Transverse colon (tissue), 4 donors: ENCODE data around the gene SLC7A14.
A peak's percentile ranks its signal among the peaks of the same experiment; 100 is the strongest.

ENCODE experiments used
- EP300 ChIP-seq: sonication (generic); formaldehyde crosslinking; IDR thresholded peaks from one replicate; pipeline ENCODE4 v1.6.1; 2017; ENCODE audit warnings: antibody characterized with exemption, low read depth
- POLR2A ChIP-seq: fragments of 450-650 bp; IDR thresholded peaks from one replicate; pipeline ENCODE4 v1.6.1; 2016; ENCODE audit warnings: antibody characterized with exemption, mild to moderate bottlenecking, moderate library complexity
- POLR2AphosphoS5 ChIP-seq, 3 donors: sonication (generic); formaldehyde crosslinking; IDR thresholded peaks; one replicate each; pipeline ENCODE4 v1.6.1; 2016; ENCODE audit warnings: antibody characterized with exemption in 3 of 3
- TF ChIP-seq, protein P1 (sequence below), 5 experiments: fragments of 200-600 bp in 3 of 5; fragments of 450-650 bp in 2 of 5; sonication (generic) in 3 of 5; IDR thresholded peaks; 1 replicate in 2 of 5; 2 replicates in 3 of 5; pipeline ENCODE4 v1.5.1; 2016 to 2017; ENCODE audit warnings: antibody characterized with exemption in 5 of 5, inconsistent platforms in 3 of 5, mild to moderate bottlenecking in 2 of 5, moderate library complexity in 1 of 5

DNA sequence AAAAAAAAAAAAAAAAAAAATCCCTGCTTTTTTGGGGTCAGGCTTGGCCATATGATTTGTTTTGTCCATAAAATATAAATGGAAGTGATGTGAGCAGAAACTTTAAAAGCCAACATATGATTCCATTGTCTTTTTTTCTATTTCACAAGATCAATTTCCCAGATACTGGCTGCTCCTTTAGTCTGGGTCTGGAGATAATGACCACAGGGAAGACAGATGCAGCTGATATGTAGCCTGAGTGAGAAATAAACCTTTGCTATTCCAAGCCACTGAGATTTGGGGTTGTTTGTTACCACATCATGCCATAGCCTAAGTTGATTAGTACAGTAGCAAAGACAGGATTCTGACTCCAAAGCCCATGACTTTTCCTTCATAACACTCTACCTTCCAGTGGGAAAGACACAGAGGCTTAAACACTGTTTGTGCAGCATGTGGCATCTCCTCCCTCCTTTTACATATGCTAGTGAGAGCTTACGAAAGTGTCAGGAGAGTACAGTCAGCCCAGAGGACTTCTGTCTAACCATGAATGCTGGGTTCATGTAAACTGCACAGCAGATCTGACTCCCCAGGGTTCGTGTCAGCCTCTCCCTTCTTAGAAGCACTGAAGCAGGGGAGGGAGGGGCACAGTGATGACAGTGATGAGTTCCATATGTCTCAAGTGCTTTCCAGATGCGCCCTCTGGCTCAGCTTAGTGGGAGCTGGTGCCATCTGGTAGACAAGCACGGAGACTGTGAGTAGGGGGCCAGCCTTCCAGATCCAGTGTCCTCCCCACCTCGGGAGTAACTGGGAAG lies 36.7 kb upstream of the SLC7A14 start:
- TF ChIP-seq, protein P1, sequence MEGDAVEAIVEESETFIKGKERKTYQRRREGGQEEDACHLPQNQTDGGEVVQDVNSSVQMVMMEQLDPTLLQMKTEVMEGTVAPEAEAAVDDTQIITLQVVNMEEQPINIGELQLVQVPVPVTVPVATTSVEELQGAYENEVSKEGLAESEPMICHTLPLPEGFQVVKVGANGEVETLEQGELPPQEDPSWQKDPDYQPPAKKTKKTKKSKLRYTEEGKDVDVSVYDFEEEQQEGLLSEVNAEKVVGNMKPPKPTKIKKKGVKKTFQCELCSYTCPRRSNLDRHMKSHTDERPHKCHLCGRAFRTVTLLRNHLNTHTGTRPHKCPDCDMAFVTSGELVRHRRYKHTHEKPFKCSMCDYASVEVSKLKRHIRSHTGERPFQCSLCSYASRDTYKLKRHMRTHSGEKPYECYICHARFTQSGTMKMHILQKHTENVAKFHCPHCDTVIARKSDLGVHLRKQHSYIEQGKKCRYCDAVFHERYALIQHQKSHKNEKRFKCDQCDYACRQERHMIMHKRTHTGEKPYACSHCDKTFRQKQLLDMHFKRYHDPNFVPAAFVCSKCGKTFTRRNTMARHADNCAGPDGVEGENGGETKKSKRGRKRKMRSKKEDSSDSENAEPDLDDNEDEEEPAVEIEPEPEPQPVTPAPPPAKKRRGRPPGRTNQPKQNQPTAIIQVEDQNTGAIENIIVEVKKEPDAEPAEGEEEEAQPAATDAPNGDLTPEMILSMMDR (IDR thresholded peaks at IDR 0.05) = no peak
- TF ChIP-seq POLR2AphosphoS5 (IDR thresholded peaks at IDR 0.05) = peak in 1 of 3 donors; percentile 51
- no peak for TF ChIP-seq POLR2A
- TF ChIP-seq EP300 = no peak
